WI38 (cell line): ENCODE measurements around the gene DCST1.

Source experiments
- H3K4me3 ChIP-seq: 2 replicates; pipeline ENCODE4 v1.5.1; 2011; ENCODE audit warnings: low read depth, mild to moderate bottlenecking, control low read depth, low read length
- TF ChIP-seq, protein P1 (sequence below): IDR thresholded peaks from 2 replicates; pipeline ENCODE4 v1.5.1; 2012; ENCODE audit warnings: low read depth, mild to moderate bottlenecking, control low read depth, low read length

The DCST1 gene

DNA sequence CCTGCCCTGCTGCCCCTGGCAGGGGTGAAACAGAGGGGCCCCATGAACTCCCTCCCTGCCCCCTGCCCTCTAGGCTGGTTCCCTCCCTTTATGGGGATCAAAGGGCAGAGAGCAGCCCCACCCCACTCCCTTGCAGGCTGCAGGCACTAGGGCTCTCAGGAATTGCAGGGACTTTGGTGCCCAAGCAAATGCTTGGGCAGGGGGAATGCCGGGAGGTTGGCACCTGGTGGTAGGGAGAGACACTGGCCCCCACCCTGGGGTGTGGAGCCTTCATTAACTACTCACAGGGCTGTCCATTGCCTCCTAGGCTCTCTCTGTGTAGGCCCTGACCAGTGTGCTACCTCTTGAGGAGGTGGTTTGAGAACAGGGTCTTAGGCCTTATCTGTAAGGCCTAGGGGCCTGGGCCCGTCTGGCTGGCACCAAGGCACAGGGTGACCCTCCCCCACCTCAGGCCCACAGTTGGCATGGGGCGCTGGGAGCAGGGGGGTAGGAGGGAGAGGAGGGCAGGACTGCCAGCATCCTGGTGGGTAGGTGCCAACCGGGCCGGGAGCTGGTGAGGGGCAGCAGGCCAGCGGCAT lies 26.3 kb upstream of the DCST1 start:
- no peak overlapping the region for H3K4me3 ChIP-seq
- TF ChIP-seq, protein P1, sequence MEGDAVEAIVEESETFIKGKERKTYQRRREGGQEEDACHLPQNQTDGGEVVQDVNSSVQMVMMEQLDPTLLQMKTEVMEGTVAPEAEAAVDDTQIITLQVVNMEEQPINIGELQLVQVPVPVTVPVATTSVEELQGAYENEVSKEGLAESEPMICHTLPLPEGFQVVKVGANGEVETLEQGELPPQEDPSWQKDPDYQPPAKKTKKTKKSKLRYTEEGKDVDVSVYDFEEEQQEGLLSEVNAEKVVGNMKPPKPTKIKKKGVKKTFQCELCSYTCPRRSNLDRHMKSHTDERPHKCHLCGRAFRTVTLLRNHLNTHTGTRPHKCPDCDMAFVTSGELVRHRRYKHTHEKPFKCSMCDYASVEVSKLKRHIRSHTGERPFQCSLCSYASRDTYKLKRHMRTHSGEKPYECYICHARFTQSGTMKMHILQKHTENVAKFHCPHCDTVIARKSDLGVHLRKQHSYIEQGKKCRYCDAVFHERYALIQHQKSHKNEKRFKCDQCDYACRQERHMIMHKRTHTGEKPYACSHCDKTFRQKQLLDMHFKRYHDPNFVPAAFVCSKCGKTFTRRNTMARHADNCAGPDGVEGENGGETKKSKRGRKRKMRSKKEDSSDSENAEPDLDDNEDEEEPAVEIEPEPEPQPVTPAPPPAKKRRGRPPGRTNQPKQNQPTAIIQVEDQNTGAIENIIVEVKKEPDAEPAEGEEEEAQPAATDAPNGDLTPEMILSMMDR = no peak

GRCh38 chr1:155008015-155008941 lies 25.3 kb upstream of the DCST1 start:
- no peak overlapping the region for H3K4me3 ChIP-seq
- TF ChIP-seq, protein P1 = no peak

- TF ChIP-seq, protein P1 = no peak
- no peak overlapping the region for H3K4me3 ChIP-seq
These were observed 24.4 kb upstream of the DCST1 start for GRCh38 chr1:155009221-155009711.

DNA sequence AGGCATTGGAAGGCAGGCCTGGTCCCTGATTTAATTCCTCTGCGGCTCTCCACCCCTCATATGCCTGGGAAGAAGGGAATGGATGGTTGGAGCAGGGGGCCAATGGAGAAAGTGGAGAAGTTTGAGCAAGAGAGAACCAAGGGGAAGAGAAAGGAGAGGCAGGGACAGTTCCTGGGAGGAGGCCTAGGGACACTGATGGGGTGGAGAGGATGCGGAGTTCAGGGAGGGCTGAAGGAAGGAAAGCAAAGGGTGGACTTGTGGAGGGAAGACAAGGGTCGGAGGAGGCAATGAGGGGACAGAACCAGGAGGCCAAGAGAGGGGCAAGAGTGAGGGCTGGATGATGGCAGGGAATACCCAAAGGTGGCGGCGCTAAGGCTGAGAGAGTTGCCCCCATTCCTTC lies 23.9 kb upstream of the DCST1 start:
- H3K4me3 ChIP-seq = no peak overlapping the region
- TF ChIP-seq, protein P1 = no peak

DNA sequence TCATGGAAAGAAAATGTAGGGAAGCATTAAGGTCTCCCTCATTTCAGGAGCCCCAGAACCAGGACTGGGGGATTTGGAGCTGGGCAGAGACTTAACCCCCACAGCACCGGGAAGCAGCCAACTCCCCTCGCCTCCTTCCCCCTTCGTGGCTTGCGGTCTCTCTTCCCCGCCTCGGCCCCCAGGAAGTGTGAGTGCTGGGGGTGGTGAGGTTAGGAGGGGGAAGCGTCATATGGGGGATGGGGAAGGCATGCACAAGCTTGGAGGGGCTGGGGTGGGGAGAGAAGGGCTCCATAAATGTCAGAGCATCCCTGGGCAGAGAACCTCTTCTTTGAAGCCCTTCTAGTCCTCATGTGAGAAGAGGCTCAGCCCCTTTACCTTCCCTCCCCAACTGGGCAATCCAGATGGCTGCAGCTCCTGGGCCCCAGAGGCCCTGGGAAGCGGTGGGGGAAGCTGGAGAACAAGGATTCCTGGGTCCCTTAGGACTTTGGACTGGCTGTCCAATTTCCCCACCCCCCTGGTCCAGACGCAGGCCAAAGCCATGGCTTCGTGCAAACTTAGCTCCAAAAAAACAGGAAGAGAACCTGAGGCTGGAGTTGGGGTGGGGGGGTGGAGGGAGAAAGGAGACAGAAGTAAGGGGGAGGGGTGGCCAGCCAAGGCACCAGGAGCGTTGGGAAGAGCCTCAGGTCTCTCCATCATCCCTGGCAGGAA lies 23.3 kb upstream of the DCST1 start:
- TF ChIP-seq, protein P1 = no peak
- H3K4me3 ChIP-seq = no peak overlapping the region

DNA sequence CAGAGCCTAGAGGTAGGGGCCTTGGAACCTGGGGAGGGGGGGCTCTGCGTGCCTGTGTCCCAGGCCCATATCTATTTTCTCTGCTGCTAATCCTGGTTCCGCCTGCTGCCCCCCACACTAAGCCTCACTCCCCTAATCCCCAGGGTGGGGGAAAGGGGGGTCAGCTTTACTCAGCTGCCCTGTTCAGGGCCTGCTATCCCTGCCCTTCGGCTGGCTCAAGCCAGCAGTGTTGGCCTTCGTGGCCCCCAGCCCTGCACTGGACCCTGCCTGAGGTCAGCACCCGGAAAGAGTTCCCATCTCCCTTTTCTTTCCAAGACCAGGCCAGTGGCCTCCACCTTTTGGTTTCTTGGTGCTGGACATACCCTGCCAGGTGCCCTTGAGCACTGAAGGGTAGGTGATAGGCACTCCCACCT lies 22.6 kb upstream of the DCST1 start:
- H3K4me3 ChIP-seq = no peak overlapping the region
- TF ChIP-seq, protein P1 = no peak
